GM15510 (cell line): ENCODE results near the gene FURIN.
A peak's percentile ranks its signal among the peaks of the same experiment; 100 is the strongest.

Experiments used
- POLR2A ChIP-seq: IDR thresholded peaks from 3 replicates; pipeline ENCODE4 v1.6.1; 2011; ENCODE audit warnings: borderline replicate concordance; ENCODE audit not compliant: insufficient read length; ENCODE audit errors: extremely low read depth

Gene FURIN

DNA sequence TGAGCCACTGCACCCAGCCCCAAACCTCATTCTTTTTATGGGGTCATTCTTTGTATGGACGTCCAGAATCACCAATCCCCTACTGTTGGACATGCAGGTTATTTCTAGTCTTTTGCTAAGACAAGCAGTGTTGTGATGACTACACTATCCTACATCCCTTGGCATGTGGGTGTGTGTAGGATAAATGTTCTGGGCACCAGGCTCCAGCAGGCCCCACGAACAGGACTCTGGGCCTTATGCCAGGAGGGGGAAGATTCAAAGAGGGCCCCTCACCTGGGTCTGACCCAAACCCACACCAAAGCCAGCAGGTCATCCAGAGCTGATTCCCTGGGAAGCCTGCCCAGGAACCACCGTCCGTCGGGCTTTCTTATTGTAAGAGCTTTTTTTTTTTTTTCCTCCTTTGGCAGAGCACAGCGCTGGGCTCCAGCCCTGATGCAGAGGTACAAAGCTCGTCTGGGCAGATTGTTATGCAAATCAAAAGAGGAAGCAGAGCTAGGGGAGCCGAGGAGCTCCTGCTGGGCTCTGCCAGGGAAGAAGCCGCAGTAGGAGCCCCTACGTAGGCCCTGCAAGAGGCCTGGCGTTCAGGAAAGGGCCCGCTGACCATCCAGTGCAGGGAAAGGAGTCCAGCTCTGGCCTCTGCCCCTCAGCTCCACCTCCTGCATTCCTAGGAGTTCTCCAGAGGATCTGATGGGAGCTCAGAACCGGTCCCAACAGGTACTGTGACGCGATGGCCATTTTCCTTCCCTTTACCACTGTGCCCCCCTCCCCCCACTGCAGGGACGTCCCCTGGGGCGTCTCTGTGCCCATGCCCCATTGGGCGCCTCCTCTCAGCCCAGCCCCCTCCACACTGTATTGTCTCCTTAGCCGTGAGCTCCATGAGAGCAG, 29.0 kb upstream of the FURIN start:
- TF ChIP-seq POLR2A, result peak; percentile 35

DNA sequence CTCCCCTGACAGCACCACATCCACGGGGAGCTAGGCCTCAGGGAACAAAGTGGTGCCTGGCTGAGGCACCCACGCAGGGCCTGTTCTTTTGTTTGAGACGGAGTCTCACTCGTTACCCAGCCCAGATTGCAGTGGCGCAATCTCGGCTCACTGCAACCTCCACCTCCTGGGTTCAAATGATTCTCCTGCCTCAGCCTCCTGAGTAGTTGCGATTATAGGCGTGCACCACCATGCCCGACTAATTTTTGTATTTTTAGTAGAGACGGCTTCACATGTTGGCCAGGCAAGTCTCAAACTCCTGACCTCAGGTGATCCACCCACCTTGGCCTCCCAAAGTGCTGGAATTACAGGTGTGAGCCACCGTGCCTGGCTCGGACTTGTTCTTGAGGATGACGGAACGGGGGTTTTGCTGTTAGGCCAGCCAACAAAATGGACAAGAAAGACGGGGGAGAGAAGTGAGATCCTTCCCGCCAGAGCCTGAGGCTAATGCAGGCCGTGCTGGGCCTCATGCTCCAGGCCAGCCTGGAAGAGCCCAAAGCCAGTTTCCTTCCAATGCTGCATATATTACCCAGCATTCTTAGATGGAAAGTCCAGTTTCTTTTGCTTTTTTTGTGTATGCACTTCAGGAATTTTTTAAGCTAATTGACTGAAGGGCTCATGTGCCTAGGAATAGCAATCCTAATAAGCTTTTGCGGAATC, 28.1 kb upstream of the FURIN start:
- TF ChIP-seq POLR2A, result no peak

DNA sequence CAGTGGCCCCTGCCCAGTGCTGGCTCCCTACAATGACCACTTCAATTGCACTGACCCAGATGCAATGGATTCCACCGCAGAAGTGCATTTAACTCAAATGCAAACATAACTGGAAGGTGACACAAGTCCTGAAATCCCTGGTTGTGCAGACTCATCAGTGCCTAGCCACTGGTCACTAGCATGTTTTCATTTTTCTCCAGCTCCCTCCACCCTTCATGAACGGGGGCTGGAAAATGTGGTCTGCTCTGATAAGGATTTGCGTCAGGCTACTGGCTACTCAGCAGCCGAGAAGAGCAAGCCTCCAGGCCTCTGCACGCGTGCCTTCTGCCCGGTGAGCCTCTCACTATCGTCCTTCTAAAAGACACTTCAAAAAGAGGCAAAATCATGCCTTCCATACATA, 27.4 kb upstream of the FURIN start:
- no peak for TF ChIP-seq POLR2A

DNA sequence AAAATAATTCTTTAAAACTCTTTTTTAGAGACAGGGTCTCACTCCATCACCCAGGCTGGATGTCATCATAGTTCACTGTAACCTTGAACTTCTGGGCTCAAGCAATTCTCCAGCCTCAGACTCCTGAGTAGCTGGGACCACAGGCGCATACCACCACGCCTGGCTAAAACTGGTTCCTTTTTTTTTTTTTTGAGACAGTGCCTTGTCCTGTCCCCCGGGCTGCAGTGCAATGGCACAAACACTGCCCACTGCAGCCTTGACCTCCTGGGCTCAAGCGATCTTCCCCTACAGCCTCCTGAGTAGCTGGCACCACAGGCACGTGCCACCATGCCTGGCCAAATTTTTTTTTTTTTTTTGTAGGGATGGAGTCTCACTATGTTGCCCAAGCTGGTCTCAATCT, 23.7 kb upstream of the FURIN start:
- TF ChIP-seq POLR2A, result no peak

DNA sequence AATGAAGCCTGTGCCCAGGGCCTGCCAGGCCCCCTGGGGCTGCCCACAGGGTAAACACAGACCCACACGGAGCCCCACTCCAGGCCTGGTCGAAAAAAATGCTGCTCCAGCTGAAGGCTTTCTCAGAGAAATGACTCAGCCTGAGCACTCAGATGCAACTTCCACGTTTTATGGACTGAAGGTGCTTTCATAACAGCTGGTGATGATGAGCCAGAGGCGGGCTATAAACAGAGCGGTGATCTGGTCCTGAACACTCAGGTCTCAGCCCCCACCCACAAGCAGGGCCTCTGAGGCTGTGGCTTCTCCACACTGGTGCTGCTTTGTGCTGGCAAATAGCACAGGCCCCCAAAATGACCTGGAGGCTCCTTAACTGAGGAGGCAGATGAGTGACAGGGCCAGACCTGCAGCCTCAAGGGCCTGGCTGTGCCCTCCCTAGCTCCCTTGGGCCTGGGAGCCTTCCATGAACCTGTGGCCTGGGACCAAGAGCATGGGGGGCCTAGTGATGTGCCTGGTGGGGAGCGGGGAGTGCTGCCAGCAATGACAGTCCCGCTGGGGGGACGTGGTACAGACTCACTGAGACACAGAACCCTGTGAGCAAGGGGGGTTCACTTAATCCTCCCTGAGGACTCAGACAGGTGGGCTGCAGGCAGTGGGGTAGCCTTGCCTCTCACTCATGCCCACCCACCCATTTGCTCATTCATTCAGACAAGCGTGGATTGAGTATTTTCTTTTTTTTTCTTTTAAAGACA, 23.0 kb upstream of the FURIN start:
- TF ChIP-seq POLR2A, result no peak

DNA sequence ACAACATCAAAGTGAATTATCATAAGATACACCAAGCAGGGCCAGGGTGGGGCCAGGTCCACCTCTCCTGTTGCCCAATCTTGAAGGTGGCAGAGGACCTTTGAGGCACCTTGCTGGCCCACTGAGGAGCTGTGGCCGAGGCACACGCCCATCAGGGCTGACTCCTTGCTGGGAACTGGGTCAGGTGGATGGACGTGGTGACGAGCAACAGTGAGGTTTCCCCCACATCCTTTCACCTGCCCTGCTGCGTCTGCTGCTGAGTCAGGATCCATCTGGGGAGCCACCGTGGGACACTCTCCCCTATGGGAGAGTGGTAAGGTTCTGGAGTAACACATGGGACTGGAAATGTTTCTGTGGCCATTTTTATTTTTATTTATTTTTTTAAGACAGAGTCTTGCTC, 17.3 kb upstream of the FURIN start:
- TF ChIP-seq POLR2A, result no peak

DNA sequence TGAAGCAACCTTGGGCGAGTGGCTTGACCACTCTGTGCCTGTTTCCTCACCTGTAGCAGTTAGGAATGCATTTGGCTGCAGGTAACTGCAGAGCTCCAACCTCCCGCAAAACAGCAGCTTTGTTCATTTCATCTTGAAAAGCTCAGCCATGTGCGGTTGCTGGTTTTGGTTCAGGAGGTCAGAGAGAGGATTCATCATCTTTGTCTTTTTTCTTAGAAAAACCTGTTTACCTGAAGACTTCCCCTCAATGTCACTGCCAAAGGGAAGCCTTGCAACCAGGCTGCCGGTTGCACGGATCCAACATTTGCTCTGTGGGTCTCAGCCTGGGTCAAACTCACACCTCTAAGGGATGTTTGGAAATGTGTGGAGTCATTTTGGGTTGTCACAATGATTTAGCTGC, 16.4 kb upstream of the FURIN start:
- TF ChIP-seq POLR2A, result no peak

DNA sequence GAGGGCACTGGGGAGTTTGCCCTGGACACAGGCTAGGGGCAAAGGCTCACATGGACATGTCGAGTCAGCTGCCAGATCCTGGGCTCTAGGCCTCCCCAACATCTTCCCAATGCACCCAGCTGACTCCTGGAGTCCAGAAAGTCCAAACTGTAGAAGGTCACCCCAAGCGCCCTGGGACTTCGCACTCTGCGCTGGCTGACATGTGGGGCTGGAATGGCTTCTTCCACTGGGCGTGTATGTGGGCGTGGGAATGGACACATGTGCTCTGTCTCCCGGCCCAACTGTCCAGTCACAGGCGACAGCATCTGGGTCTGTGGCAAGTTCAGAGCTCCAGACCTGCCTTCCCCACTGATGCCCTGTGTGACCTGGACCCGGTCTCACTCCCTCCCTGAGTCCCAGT, 13.2 kb upstream of the FURIN start:
- no peak for TF ChIP-seq POLR2A

DNA sequence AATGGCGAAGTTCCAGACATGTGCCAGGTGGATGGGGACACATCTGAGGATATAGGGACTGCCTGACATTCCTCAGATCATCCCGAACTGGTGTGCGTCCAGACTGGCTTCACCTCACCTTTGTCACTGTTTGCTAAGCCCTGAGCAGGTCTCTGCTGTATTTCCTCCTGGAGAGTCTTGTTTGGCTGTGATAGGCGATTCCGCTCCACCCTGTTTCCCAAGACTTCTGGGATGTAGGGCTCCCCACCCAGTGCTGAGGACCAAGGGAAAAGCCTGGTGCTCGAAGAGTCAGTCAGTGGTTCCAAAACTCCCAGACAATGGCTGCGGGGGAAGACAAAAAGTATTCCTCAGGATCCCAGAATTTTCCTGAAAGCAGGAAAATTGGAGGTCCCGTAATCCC, 11.1 kb upstream of the FURIN start:
- no peak for TF ChIP-seq POLR2A

DNA sequence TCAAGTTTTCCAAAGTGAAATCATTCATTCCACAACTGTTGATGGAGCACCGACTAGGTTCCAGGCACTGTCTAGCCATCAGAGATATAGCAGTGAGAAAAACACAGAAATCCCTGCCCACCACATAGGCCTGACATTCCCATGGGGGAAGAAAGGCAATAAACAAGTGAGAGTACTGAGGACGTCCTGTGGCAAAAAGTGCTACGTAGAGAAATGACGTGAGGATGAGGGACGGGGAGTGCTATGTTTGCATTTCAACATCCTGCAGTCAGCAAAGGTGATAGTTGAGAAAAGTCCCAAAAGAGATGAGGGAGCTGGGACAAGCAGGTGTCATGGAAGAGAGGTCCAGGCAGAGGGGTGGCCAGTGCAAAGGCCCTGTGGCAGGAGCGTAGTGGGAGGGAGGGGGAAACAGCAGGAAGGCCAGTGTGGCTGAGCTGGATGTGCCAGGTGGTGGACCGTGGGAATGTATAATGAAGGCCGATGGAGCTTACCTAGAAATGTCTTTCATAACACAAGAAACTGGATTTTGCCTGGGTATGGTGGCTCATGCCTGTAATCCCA, 10.4 kb upstream of the FURIN start:
- no peak for TF ChIP-seq POLR2A

DNA sequence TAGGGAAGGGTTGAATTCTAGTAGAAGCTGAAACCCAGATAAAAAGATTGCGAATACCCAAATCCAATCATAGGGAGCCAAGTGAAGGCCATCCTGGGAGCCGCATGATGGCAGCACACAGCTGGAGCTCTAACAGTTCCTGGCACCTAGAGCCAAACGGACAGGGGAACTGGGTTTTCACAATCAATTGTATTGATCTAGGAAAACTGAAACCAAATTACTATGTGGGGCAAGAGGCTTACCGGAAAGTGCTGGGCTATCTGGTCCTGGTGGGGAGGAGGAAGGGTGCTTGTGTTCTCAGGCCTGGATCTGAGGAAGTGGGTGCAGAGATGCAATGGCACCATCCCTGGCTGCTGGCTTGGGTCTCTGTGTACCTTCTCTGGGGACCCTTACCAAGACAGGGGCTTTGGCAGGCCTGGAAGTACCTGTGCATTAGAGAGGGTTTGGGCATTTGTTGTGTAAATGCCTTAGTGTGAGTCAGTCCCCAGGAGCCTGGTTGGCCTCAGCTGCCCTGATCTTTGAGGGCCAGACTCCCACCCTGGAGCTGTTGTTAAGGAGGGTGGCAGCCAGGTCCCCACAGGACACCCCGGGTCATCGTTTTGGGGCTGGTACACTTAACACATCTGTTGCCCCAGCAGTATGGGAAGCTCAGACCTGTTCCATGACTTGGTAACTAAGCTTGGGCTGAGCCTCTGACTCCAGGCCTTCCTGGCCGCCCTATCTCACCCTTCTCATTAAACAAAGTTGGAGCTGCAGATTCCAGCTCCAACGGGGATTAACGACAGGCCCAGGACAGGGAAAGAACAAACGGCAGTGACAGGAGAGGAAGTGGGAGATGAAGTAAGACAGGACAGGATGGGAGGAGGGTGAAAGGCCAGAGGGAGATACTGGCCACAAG, 8.9 kb upstream of the FURIN start:
- no peak for TF ChIP-seq POLR2A

DNA sequence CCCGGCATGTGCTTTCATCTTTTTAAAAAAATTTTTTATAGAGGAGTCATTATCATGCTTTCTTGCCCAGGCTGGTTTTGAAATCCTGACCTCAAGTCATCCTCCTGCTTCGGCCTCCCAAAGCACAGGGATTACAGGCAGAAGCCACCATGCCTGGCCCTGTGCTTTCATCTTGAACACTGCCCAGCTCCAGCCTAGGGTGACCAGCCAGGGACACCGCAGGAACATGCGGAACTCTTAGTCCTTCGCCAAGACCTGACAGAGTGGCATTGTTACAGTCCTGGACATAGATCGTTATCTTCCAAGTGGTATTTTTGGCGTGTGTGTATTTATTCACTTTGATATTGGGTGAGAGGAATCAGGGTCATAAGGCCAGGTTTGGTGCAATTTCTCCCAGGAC, 7.9 kb upstream of the FURIN start:
- no peak for TF ChIP-seq POLR2A

DNA sequence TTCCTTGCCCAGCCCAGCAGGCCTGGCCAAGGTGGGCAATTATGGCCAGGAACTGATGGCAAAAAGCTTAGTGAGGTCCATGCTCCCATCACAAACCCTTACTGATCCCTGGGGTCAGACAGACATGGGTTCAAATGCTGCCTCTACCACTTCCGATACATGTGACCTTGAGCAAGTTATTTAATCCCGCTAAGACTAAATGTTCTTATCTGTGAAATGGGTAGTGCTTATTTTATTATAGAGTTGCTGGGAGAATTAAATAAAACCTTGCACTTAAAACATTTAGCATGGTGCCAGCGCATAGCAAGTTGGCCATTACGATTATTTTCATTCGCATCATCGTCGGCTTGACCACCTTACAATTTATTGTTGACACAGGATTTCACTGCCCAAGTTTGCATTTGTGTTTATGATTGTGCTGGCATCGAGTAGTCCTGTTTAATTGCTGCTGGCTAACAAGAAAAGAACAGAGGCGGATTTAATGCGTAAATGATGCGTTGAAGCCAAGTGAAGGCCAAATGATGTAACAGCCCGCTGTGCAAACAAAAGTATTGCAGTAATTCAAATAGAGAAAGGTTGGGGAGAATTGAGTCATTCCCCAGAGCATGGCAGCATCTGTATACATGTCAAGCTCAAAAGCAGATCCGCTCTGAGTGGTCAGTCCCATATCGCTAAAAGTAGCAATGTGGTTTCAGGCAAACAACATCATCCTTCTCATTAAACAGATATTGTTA, 7.3 kb upstream of the FURIN start:
- no peak for TF ChIP-seq POLR2A
